HG03354 (cell line): ENCODE measurements around the gene ASB6.
"Not testable (repeated sequence)": the region's sequence is repeated elsewhere in the genome, so short reads cannot be mapped to it uniquely, and the experiment has no call there.

ENCODE experiments used
- ATAC-seq: cut with Tn5 transposase; IDR thresholded peaks from one replicate; pipeline ENCODE4 v1.9.1; 2021; ENCODE audit warnings: mild to moderate bottlenecking; ENCODE audit not compliant: unreplicated experiment, poor library complexity, severe bottlenecking

Gene ASB6

GRCh38 chr9:129647635-129648034 is 5.7 kb upstream of the ASB6 start:
- ATAC-seq: no peak

GRCh38 chr9:129646654-129647053 is 4.7 kb upstream of the ASB6 start:
- no peak for ATAC-seq

- ATAC-seq: no peak
Observed at GRCh38 chr9:129646252-129646651, 4.3 kb upstream of the ASB6 start.

GRCh38 chr9:129644902-129645301 is 3.0 kb upstream of the ASB6 start:
- ATAC-seq: no peak

GRCh38 chr9:129644365-129644764 is 2.4 kb upstream of the ASB6 start:
- ATAC-seq: no peak

- no peak for ATAC-seq
Observed at GRCh38 chr9:129643706-129644105, 1.8 kb upstream of the ASB6 start.

GRCh38 chr9:129640871-129641749 is 841 bp downstream of the ASB6 start:
- ATAC-seq: no peak

GRCh38 chr9:129640086-129640870 is 1.7 kb downstream of the ASB6 start:
- no peak for ATAC-seq

- no peak for ATAC-seq
Observed at GRCh38 chr9:129639756-129640085, 2.2 kb downstream of the ASB6 start.

GRCh38 chr9:129639034-129639630 is 2.8 kb downstream of the ASB6 start:
- ATAC-seq: no peak

GRCh38 chr9:129637673-129638439 is 4.1 kb downstream of the ASB6 start:
- ATAC-seq: no peak

GRCh38 chr9:129637102-129637501 is 4.8 kb downstream of the ASB6 start:
- no peak for ATAC-seq

- ATAC-seq: not testable (repeated sequence)
Observed at GRCh38 chr9:129636343-129636742, 5.6 kb downstream of the ASB6 start.

- no peak for ATAC-seq
Observed at GRCh38 chr9:129635099-129636065, 6.6 kb downstream of the ASB6 start.

GRCh38 chr9:129633848-129634247 is 8.1 kb downstream of the ASB6 start:
- ATAC-seq: no peak

GRCh38 chr9:129633207-129633606 is 8.7 kb downstream of the ASB6 start:
- no peak for ATAC-seq

- ATAC-seq: no peak
Observed at GRCh38 chr9:129632460-129632859, 9.5 kb downstream of the ASB6 start.

GRCh38 chr9:129631674-129632129 is 10.2 kb downstream of the ASB6 start:
- no peak for ATAC-seq
